Endothelial cell (in vitro differentiated cells): Measurements from ENCODE around the gene NTM. TPM values are rescaled to one million over a fixed set of nuclear protein-coding genes. Genes with fewer than 3 reads are reported as not detected.

Source experiments
- DNase-seq: peaks from one replicate; pipeline ENCODE4 v3.0.0; 2021; ENCODE audit warnings: low spot score
- H3K27ac Mint-ChIP-seq: one replicate; pipeline ENCODE4 v1.8.0; 2021; ENCODE audit warnings: mixed read lengths, inconsistent platforms; ENCODE audit not compliant: unreplicated experiment
- H3K27me3 Mint-ChIP-seq: one replicate; pipeline ENCODE4 v1.8.0; 2021; ENCODE audit warnings: mild to moderate bottlenecking, moderate library complexity, mixed read lengths, inconsistent platforms; ENCODE audit not compliant: unreplicated experiment
- H3K36me3 Mint-ChIP-seq: one replicate; pipeline ENCODE4 v1.8.0; 2021; ENCODE audit warnings: mild to moderate bottlenecking, low read depth, mixed read lengths, inconsistent platforms; ENCODE audit not compliant: unreplicated experiment
- H3K4me1 Mint-ChIP-seq: one replicate; pipeline ENCODE4 v1.8.0; 2021; ENCODE audit warnings: mild to moderate bottlenecking, mixed read lengths, inconsistent platforms; ENCODE audit not compliant: unreplicated experiment
- H3K4me3 Mint-ChIP-seq: one replicate; pipeline ENCODE4 v1.8.0; 2021; ENCODE audit warnings: mild to moderate bottlenecking, mixed read lengths, inconsistent platforms; ENCODE audit not compliant: unreplicated experiment
- H3K9me3 Mint-ChIP-seq: one replicate; pipeline ENCODE4 v1.8.0; 2021; ENCODE audit warnings: mixed read lengths, inconsistent platforms; ENCODE audit not compliant: unreplicated experiment
- CTCF ChIP-seq: fragments of 200-600 bp; sonication (generic); IDR thresholded peaks from one replicate; pipeline ENCODE4 v1.5.0; 2021; ENCODE audit warnings: antibody characterized with exemption; ENCODE audit not compliant: unreplicated experiment
- total RNA-seq: library from RNA; stranded (reverse); fragmentation: NEBNext Ultra II Directional; extraction: Animal tissue kit (Norgen Biotek cat#: 25700); gene quantifications from one replicate; pipeline ENCODE4 v1.2.1, GENCODE V29; 2021; ENCODE audit not compliant: unreplicated experiment

NTM gene
- total RNA-seq, 1 donor from 2014 or later: 3.6 TPM

- H3K4me3 Mint-ChIP-seq: no peak overlapping the region
- no peaks in the 10 kb centered on the region for H3K9me3 Mint-ChIP-seq
- H3K27me3 Mint-ChIP-seq: peaks cover 2% of the 10 kb centered on the region
- H3K27ac Mint-ChIP-seq: no peak overlapping the region
- no peak for TF ChIP-seq CTCF
- no peaks in the 10 kb centered on the region for H3K36me3 Mint-ChIP-seq
- no peak for DNase-seq
- peaks cover 2% of the 10 kb centered on the region for H3K4me1 Mint-ChIP-seq
These were observed 509.9 kb downstream of the NTM start for GRCh38 chr11:131880316-131880715.

DNA sequence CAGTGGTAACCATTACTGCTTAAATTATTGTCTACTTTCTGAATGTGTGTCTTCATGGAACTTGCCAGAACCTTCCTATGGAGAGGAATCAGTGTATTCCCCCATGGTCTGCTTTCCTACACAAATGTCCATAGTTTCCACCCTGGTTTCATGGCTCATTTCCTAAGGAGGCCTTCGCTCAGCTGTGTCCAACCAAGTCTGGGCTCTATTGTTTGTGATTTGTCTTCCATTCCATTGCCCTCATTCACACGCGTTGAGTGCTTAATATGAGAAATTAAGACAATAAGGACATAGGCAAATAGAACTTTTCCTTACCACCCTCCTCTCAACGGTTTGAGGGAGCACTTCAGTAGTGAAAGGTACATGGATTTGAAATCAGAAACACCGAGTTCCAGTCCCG, 510.6 kb downstream of the NTM start:
- no peak for TF ChIP-seq CTCF
- Mint-ChIP-seq H3K36me3 (no peaks in the 10 kb centered on the region), H3K4me1 (peaks cover 2% of the 10 kb centered on the region), H3K9me3 (no peaks in the 10 kb centered on the region), H3K4me3 (no peak overlapping the region), H3K27me3 (peaks cover 2% of the 10 kb centered on the region), H3K27ac (no peak overlapping the region)
- DNase-seq: no peak

DNA sequence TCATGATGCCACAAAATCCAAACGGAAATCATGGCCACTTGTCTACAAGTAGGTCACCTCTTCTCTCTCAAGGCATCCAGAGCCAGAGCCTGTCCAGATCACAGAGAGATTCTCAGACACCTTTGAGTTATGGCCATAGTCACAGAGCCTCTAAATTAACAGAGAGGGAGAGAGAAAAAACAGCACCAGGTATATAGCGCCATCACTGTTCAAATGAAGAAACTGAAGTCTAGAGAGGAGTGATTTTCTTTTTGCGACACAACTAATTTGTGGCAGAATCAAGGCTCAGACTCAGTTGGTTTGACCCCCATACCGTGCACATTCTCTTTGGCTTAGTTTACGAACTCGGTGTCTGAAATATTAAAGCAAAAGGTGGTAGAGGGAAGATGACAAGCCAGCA, 512.9 kb downstream of the NTM start:
- Mint-ChIP-seq H3K9me3 (no peaks in the 10 kb centered on the region), H3K4me1 (peaks cover 12% of the 10 kb centered on the region), H3K36me3 (no peaks in the 10 kb centered on the region), H3K27me3 (peaks cover 2% of the 10 kb centered on the region), H3K27ac (no peak overlapping the region), H3K4me3 (no peak overlapping the region)
- peak; percentile 31 for TF ChIP-seq CTCF
- DNase-seq: no peak

GRCh38 chr11:131884461-131885073, 514.2 kb downstream of the NTM start:
- Mint-ChIP-seq H3K27ac (no peak overlapping the region), H3K9me3 (no peaks in the 10 kb centered on the region), H3K4me3 (no peak overlapping the region), H3K4me1 (peaks cover 14% of the 10 kb centered on the region), H3K27me3 (no peaks in the 10 kb centered on the region), H3K36me3 (no peaks in the 10 kb centered on the region)
- TF ChIP-seq CTCF: no peak
- no peak for DNase-seq

- H3K27me3 Mint-ChIP-seq: no peaks in the 10 kb centered on the region
- peaks cover 14% of the 10 kb centered on the region for H3K4me1 Mint-ChIP-seq
- H3K4me3 Mint-ChIP-seq: no peak overlapping the region
- no peaks in the 10 kb centered on the region for H3K9me3 Mint-ChIP-seq
- no peak overlapping the region for H3K27ac Mint-ChIP-seq
- no peak for DNase-seq
- TF ChIP-seq CTCF: no peak
- H3K36me3 Mint-ChIP-seq: no peaks in the 10 kb centered on the region
These were observed 515.0 kb downstream of the NTM start for GRCh38 chr11:131885431-131885830.
